AG04449 (cell line): ENCODE measurements around the gene INTS11.

Experiments
- CTCF ChIA-PET: fragments of 350-600 bp; formaldehyde crosslinking; extraction: SDS; loops from one replicate; lab custom pipeline; 2021; ENCODE audit warnings: antibody characterized with exemption; lab: Yijun Ruan, JAX
- POLR2A ChIA-PET: fragments of 400-600, 350-600 bp; formaldehyde crosslinking; extraction: SDS; loops from one replicate; lab custom pipeline; 2020; ENCODE audit warnings: antibody characterized with exemption, inconsistent platforms; lab: Yijun Ruan, JAX
- DNase-seq: peaks from one replicate; pipeline ENCODE4 v3.0.0-alpha.2; 2010; ENCODE audit warnings: low read depth, low spot score
- H3K4me3 ChIP-seq: 2 replicates; pipeline ENCODE4 v1.5.1; 2011; ENCODE audit warnings: low read depth, mild to moderate bottlenecking, control low read depth, low read length
- TF ChIP-seq, protein P1 (sequence below): IDR thresholded peaks from one replicate; pipeline ENCODE4 v1.5.1; 2011; ENCODE audit warnings: mild to moderate bottlenecking, moderate library complexity, low read length, control low read depth, inconsistent platforms; ENCODE audit not compliant: insufficient read depth; ENCODE audit errors: missing control alignments

Gene INTS11

DNA sequence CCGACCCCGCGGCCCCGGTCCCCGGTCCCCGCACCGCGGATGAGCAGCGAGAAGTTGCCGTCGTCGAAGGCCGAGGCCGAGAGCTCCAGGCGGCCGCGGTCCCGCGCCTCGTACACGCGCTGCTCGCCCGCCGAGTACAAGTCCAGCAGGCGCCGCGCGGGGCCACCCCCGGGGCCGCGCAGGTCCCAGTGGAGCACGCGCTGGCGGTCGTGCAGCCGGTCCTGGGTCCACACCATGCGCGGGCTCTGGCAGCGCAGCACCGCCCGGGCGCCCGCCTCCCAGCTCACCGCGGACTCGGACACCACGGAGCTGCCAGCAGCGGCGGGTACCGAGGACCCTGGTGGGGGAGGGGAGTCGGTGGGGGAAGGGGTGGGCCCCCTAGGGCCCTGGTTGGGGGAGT, 31.0 kb upstream of the INTS11 start:
- TF ChIP-seq, protein P1, sequence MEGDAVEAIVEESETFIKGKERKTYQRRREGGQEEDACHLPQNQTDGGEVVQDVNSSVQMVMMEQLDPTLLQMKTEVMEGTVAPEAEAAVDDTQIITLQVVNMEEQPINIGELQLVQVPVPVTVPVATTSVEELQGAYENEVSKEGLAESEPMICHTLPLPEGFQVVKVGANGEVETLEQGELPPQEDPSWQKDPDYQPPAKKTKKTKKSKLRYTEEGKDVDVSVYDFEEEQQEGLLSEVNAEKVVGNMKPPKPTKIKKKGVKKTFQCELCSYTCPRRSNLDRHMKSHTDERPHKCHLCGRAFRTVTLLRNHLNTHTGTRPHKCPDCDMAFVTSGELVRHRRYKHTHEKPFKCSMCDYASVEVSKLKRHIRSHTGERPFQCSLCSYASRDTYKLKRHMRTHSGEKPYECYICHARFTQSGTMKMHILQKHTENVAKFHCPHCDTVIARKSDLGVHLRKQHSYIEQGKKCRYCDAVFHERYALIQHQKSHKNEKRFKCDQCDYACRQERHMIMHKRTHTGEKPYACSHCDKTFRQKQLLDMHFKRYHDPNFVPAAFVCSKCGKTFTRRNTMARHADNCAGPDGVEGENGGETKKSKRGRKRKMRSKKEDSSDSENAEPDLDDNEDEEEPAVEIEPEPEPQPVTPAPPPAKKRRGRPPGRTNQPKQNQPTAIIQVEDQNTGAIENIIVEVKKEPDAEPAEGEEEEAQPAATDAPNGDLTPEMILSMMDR = no peak
- DNase-seq = no peak
- ChIA-PET CTCF (interaction anchor here (1.0 kb wide), 1 partner anchor 16 kb away, joined by 3 read pairs; no protein-coding TSS in a partner anchor), POLR2A (interaction anchor here (1.0 kb wide), 1 partner anchor 9 kb away, joined by 3 read pairs; no protein-coding TSS in a partner anchor)
- peak overlapping the region; percentile 85 for H3K4me3 ChIP-seq

DNA sequence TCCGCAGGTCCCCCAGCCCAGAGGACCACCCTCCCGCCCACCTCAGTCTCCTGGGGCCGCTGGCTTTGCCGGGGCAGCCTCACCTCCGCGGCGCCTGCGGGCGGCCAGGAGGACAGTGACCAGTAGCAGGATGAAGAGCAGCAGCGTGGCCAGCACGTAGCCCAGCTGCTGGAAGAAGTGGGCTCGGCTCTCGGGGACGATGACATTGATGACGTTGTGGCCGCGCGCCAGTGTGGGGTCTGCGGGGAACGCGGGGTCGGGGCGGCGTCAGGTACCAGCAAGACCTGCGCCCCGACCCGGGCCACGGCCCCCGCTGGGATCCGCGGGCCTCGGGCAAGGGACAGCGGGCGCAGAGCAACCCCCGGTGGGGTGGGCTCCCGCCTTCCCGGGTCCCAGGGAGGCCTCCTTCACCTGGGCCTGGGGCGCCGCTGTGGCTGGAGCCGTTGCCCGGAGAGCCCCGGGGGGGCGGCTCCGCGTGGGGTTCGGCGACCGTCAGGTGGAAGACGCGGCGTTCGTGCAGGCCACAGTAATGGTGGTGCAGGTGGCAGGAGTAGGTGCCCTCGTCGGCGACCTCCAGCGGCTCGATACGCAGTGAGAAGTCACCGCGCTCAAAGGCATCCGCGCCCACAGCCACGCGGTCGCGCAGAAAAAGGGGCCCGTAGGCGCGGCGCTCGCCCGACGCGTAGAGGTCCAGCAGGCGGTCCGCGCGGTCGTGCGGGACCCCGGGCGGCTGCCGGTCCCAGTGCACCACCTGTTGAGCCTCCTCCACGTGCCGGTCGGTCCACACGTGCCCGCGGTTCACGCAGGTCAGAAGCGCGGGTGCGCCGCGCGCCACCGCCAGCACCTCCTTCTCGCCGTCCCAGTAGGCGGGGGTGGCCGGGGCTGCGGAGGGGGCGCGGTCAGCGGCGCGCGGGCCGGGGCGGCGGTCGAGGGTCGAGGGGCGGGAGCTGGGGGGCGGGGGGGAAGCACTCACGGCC, 30.1 kb upstream of the INTS11 start:
- DNase-seq = no peak
- peak overlapping the region; percentile 85 for H3K4me3 ChIP-seq
- CTCF ChIA-PET = interaction anchor here (1.0 kb wide), 1 partner anchor 17 kb away, joined by 3 read pairs; no protein-coding TSS in a partner anchor
- POLR2A ChIA-PET = interaction anchor here (1.0 kb wide), 1 partner anchor 9 kb away, joined by 3 read pairs; no protein-coding TSS in a partner anchor
- TF ChIP-seq, protein P1 = no peak

DNA sequence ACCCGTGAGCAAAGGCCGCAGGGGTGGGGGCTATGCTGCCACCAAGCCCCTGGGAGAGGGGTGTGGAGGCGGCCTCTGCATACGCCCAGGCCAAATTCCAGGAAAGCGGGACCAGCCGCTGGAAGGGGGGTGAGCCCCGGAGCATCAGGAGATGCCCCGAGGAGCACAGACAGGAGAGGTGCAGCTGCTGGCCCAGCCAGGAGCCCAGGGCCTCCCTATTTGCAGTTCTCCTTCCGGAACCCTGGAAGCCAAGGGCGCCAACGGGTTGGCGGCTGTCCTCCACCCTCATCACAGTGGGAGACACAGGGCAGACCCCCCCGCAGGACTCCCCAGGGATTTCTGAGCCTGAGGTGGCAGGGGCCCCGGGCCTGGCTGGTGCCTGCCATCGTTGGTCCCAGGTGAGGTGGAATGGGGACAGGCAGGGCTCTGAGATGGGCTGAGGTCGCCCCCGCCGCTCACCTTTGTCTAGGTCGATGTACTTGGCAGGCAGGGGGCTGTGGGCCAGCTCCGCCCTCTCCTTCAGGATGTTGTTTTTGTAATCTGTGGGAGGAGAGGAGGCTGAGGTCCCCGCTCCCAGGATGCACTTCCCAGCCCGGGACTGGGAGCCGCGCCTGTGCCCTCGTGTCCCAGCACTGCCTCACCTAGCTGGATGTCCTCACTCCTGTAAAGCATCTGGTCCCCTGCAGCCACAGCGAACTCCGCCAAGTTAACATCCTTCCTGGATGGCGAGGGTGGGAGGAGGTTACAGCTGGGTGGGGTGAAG, 29.1 kb upstream of the INTS11 start:
- TF ChIP-seq, protein P1 = no peak
- POLR2A ChIA-PET = no interaction called here
- CTCF ChIA-PET = interaction anchor here (2.4 kb wide), 2 partner anchors 18 to 21 kb away, joined by 10 to 13 read pairs; partner anchors contain the start of gene AURKAIP1
- DNase-seq = no peak
- peak overlapping the region; percentile 13 for H3K4me3 ChIP-seq

DNA sequence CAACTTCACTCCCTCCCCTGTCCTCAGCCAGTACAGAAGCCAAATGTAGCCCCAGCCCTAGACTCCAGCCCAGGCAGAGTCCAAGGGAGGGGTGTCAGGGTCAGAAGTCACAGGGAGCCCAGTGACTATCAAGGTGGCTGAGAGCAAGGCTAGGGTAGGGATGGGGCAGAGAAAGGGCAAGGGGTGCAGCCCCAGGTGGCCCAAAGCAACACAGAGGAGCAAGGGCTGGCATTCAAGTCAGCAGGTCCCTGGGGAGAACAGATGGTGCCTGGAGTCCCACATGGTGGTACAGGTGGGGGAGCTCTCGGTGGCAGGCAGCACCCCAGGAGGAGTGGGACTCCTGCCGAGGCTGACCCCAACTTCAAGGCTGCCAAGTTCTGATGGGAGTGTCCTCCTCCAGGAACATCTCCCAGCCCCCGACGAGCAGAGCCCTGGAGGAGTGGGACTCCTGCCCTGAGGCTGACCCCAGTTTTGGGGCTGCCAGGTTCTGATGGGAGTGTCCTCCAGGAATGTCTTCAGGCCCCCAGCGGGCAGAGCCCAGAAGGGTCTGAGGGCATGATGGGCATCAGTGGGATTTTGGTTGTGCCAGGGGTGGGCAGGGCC, 28.4 kb upstream of the INTS11 start:
- TF ChIP-seq, protein P1 = no peak
- no peak for DNase-seq
- peak overlapping the region; percentile 8 for H3K4me3 ChIP-seq
- CTCF ChIA-PET = interaction anchor here (0.9 to 2.4 kb wide), 6 partner anchors 12 to 88 kb away, joined by 3 to 13 read pairs (median 6); partner anchors contain the start of gene AURKAIP1
- POLR2A ChIA-PET = interaction anchor here (1.5 to 2.1 kb wide), 2 partner anchors 19 to 22 kb away, joined by 9 to 12 read pairs; partner anchors contain the start of gene AURKAIP1

DNA sequence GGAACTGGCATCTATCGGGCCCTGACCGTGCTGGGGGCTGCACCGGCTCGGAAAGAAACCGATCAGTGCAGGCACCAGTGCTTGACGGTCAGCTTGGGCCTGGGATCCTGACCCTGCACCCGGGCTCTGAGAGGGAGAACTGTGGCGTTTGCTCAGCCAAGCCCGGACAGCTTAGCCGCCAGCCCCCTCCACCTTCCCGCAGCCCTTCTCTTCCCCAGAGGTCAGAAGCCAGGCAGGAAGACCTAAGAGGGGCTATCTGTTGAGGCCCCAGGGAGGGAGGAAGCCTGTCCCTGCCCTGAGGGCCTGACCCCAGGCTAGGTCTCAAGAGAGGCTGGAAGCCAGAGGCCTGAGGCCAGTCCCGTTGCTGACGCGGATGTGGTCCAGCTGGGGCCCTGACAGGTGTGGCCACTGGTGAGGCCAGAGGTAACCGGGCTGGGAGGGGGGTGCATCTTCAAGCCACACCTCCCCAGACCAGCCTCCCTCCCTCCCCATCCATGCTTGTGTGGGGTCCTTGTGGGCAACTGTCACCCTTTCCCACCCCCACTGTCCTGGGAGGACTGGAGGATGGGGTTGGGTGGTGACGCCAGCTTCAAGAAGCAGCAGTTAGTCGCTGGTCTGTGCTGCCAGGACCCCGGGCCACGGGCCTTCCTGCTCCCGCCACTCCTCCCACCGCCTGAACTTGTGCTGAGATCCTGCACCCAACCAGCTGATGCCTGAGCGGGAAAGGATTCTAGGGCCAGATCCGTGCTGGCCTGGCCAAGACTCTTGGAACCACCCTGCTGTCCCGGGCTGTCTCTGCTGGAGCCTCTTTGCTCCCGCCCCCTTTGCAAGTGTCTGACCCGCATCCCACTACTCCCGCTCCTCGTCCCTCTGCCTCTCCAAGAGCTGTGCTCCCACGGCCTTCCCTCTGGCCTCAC, 27.3 kb upstream of the INTS11 start:
- POLR2A ChIA-PET = interaction anchor here (0.6 to 2.1 kb wide), 4 partner anchors 9 to 23 kb away, joined by 3 to 12 read pairs (median 6); partner anchors contain the start of gene AURKAIP1
- TF ChIP-seq, protein P1 = no peak

More for the DNA sequence above, 27.3 kb upstream of the INTS11 start:
- DNase-seq = no peak
- peak overlapping the region; percentile 18 for H3K4me3 ChIP-seq
- CTCF ChIA-PET = interaction anchor here (0.9 to 2.4 kb wide), 9 partner anchors 10 to 87 kb away, joined by 3 to 13 read pairs (median 4); partner anchors contain the start of gene AURKAIP1
